Brain microvascular endothelial cell (primary cell): ENCODE measurements around the gene CEBPG.

ENCODE experiments used
- DNase-seq: peaks from one replicate; pipeline ENCODE4 v3.0.0-alpha.2; 2020
- H3K27ac ChIP-seq: fragments of 250-450 bp; sonication (Bioruptor Pico); 2 replicates; pipeline ENCODE4 v1.5.1; 2020; ENCODE audit warnings: mild to moderate bottlenecking, moderate library complexity
- H3K27me3 ChIP-seq: fragments of 250-450 bp; sonication (Bioruptor Pico); replicated peaks from 2 replicates; pipeline ENCODE4 v1.5.1; 2020; ENCODE audit warnings: mild to moderate bottlenecking
- H3K36me3 ChIP-seq: fragments of 250-450 bp; sonication (Bioruptor Pico); replicated peaks from 2 replicates; pipeline ENCODE4 v1.5.1; 2020; ENCODE audit warnings: mild to moderate bottlenecking
- H3K4me3 ChIP-seq: 2 replicates; pipeline ENCODE4 v1.5.1; 2011; ENCODE audit warnings: low read depth, mild to moderate bottlenecking, control low read depth, low read length, moderate library complexity
- in situ Hi-C: cut with HindIII; loops from 2 replicates; pipeline ENCODE4 v1.10.0; 2017; ENCODE audit warnings: low sequenced_read_pairs, low pct_ligation_motif_present
- TF ChIP-seq, protein P1 (sequence below): IDR thresholded peaks from 2 replicates; pipeline ENCODE4 v1.5.1; 2011; ENCODE audit warnings: low read depth, mild to moderate bottlenecking, moderate library complexity, low read length, control low read depth, inconsistent platforms; ENCODE audit errors: missing control alignments

The CEBPG gene

GRCh38 chr19:33347300-33347699, 26.2 kb upstream of the CEBPG start:
- Histone ChIP-seq H3K27me3 (peaks cover 3% of the 10 kb centered on the region), H3K27ac (no peak overlapping the region), H3K36me3 (no peaks in the 10 kb centered on the region), H3K4me3 (no peak overlapping the region)
- TF ChIP-seq, protein P1, sequence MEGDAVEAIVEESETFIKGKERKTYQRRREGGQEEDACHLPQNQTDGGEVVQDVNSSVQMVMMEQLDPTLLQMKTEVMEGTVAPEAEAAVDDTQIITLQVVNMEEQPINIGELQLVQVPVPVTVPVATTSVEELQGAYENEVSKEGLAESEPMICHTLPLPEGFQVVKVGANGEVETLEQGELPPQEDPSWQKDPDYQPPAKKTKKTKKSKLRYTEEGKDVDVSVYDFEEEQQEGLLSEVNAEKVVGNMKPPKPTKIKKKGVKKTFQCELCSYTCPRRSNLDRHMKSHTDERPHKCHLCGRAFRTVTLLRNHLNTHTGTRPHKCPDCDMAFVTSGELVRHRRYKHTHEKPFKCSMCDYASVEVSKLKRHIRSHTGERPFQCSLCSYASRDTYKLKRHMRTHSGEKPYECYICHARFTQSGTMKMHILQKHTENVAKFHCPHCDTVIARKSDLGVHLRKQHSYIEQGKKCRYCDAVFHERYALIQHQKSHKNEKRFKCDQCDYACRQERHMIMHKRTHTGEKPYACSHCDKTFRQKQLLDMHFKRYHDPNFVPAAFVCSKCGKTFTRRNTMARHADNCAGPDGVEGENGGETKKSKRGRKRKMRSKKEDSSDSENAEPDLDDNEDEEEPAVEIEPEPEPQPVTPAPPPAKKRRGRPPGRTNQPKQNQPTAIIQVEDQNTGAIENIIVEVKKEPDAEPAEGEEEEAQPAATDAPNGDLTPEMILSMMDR = no peak
- DNase-seq = no peak
- in situ Hi-C loops = no loop called here

DNA sequence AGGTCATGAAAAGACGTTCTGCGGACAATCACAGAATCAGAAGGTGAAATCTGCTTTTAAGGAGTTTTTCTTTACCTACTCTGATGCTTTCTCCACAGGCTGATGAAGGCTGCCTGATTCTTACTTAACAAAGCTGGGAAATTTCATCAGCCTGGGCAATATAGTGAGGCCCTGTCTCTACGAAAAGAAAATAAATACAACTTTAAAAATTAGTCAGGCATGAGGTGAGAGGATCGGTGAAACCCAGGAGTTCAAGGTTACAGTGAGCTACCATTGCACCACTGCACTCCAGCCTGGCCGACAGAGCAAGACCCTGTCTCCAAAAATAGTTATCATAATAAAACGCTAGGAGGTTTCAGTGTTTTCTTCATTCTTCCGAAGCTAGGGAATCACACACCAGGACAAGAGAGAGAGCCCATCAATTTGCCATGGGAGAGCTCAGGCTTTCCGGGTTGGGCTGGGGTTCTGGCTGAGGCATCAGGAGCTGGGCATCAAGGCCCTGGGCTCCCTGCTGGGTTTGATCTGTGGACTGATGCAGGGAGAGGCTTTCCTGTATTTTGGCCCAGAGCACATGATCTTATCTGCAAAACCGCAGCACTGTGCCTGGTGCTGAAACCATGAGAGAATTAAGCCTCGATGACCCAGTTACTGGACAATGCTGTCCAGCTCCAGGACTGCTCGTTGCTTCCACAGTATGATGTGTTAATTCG, 25.1 kb upstream of the CEBPG start:
- no peak overlapping the region for H3K27ac ChIP-seq
- no peak overlapping the region for H3K4me3 ChIP-seq
- TF ChIP-seq, protein P1 = no peak
- in situ Hi-C loops = no loop called here
- H3K27me3 ChIP-seq = peaks cover 3% of the 10 kb centered on the region
- DNase-seq = no peak
- H3K36me3 ChIP-seq = no peaks in the 10 kb centered on the region

DNA sequence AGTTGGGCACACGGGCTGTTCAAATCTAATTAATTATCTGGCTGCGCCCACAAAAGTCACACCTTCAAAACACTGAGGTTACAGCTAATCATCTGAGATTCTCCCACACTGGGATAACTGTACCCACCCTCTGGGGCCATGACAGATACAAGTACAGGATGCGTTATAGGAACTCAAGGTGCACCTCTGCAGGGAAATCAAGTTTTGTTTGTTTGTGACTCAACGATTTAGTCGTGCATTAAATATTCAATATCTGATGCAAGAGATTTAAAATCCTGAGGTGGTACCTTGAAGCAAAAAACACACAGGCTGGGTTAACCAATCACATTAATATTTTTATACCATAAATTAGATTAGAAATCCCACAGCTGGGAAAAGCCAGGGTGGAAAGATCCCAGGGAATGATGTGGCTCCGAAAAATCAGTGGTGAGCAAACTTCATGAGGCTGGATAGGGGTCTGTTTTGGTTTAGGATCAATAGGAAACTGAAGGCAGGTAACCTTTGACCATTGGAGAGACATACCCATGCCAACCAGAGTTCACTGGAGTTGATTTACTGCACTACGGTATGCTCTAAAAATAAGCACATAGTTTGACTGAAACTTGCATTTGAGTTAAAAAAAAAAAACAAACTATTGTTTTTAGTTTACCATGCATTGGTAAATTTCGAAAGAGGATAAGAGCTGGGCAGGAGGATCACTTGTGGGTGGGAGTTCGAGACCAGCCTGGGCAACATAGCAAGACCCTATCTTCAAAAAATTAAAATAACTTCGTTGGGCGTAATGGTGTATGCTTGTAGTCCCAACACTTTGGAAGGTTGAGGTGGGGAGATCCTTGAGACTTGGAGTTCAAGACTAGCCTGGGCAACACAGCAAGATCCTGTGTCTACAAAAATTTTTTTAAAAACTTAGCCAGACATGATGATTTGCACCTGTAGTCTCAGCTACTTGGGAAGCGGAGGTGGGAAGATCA, 23.9 kb upstream of the CEBPG start:
- peaks cover 3% of the 10 kb centered on the region for H3K27me3 ChIP-seq
- TF ChIP-seq, protein P1 = no peak
- DNase-seq = no peak
- H3K36me3 ChIP-seq = no peaks in the 10 kb centered on the region
- no peak overlapping the region for H3K27ac ChIP-seq
- in situ Hi-C loops = no loop called here
- no peak overlapping the region for H3K4me3 ChIP-seq

GRCh38 chr19:33350538-33351309, 22.8 kb upstream of the CEBPG start:
- Histone ChIP-seq H3K27ac (no peak overlapping the region), H3K36me3 (no peaks in the 10 kb centered on the region), H3K4me3 (no peak overlapping the region), H3K27me3 (peaks cover 3% of the 10 kb centered on the region)
- in situ Hi-C loops = no loop called here
- TF ChIP-seq, protein P1 = no peak
- DNase-seq = peak; percentile 59

- TF ChIP-seq, protein P1 = no peak
- no peak overlapping the region for H3K27ac ChIP-seq
- H3K27me3 ChIP-seq = no peaks in the 10 kb centered on the region
- no peak overlapping the region for H3K4me3 ChIP-seq
- no peaks in the 10 kb centered on the region for H3K36me3 ChIP-seq
- in situ Hi-C loops = no loop called here
- no peak for DNase-seq
These were observed 18.0 kb upstream of the CEBPG start for GRCh38 chr19:33355535-33355934.
